Measurements from ENCODE around the gene BRS3.

- TF ChIP-seq CTCF (IDR thresholded peaks at IDR 0.05; ENCODE audit: low read depth, low read length), result no peak
- no peak for TF ChIP-seq MYC (IDR thresholded peaks at IDR 0.05; ENCODE audit: low read depth, low read length)
- no peak for TF ChIP-seq POLR2A (IDR thresholded peaks at IDR 0.05; ENCODE audit: extremely low read depth, insufficient read length)
Observed at GRCh38 chrX:136531951-136532350, 44.2 kb downstream of the BRS3 start, which contains the start of gene VGLL1.

Measured in NB4 (cell line).